Uterus (tissue), 4 donors: Measurements from ENCODE around the gene CYS1. TPM values are rescaled to one million over a fixed set of nuclear protein-coding genes. Genes with fewer than 3 reads are reported as not detected.
A peak's percentile ranks its signal among the peaks of the same experiment; 100 is the strongest.

Experiments used
- DNase-seq, 2 donors: peaks; one replicate each; pipeline ENCODE4 v3.0.0-alpha.2; 2019 to 2020
- H3K27ac ChIP-seq, 2 donors: fragments of 200-600 bp; sonication (generic); 1 replicate in 1 of 2; 2 replicates in 1 of 2; pipeline ENCODE4 v1.5.1; 2016 to 2018
- H3K27me3 ChIP-seq, 2 donors: fragments of 200-600 bp; sonication (generic); one replicate each; pipeline ENCODE4 v1.5.1; 2018 to 2019; ENCODE audit warnings: control low read depth in 1 of 2
- H3K36me3 ChIP-seq, 2 donors: fragments of 200-600 bp; sonication (generic); one replicate each; pipeline ENCODE4 v1.5.1; 2019; ENCODE audit warnings: control low read depth in 1 of 2
- H3K4me1 ChIP-seq, 2 donors: fragments of 200-600 bp; sonication (generic); one replicate each; pipeline ENCODE4 v1.5.1; 2018 to 2019; ENCODE audit warnings: control low read depth in 1 of 2
- H3K4me3 ChIP-seq, 2 donors: fragments of 200-600 bp; sonication (generic); 1 replicate in 1 of 2; 2 replicates in 1 of 2; pipeline ENCODE4 v1.5.1; 2018 to 2019; ENCODE audit warnings: mild to moderate bottlenecking in 1 of 2
- H3K9me3 ChIP-seq, 2 donors: fragments of 200-600 bp; sonication (generic); one replicate each; pipeline ENCODE4 v1.5.1; 2019; ENCODE audit warnings: control low read depth in 1 of 2
- POLR2A ChIP-seq, 2 donors: fragments of 450-650 bp; IDR thresholded peaks; one replicate each; pipeline ENCODE4 v1.6.1; 2016; ENCODE audit warnings: antibody characterized with exemption in 2 of 2, mild to moderate bottlenecking in 1 of 2, moderate library complexity in 1 of 2
- intact Hi-C: fragments of 100-400 bp; cut with DNase I; formaldehyde crosslinking; loops from one replicate; pipeline ENCODE4 v1.15.1; 2023; ENCODE audit warnings: low total_unique reads
- small RNA-seq: library from RNA; depleted of rRNA; stranded (forward); fragments of <200 nt; gene quantifications from one replicate; pipeline ENCODE3, GENCODE V24; 2016
- total RNA-seq, 4 donors: library from RNA; depleted of rRNA in 3 of 4; stranded (reverse); fragments of >200 nt in 3 of 4; gene quantifications; one replicate each; pipeline versions ENCODE4 v1.1.0 to v1.2.4, GENCODE V29; 2014 to 2023
- TF ChIP-seq, protein P1 (sequence below), 4 experiments: fragments of 200-600 bp in 2 of 4; fragments of 450-650 bp in 2 of 4; sonication (generic) in 2 of 4; IDR thresholded peaks; one replicate each; pipeline ENCODE4 v1.5.1; 2016 to 2019; ENCODE audit warnings: antibody characterized with exemption in 4 of 4, mild to moderate bottlenecking in 2 of 4, moderate library complexity in 1 of 4
- donor health status: DM: yes; HTN: yes; CAD: no.

Gene CYS1
- total RNA-seq, 4 donors from 2014 or later = 7.2 to 15.5 (median 11.2) TPM

DNA sequence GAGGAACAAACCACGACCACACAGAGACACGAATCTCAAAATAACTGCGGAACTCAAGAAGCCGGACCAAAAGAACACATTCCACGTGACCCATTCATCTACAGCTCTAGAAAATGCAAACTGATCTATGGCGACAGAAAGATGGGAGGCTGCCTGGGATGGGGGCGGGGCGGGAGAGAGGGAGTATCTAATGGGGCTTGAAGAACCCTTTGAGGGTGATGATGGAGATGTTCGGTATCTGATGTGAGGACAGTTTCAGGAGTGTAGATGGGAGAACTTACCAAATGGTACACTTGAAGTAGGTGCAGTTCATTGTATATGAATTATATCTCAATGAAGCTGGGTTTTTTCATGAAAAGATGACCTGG, 71.4 kb downstream of the CYS1 start:
- Histone ChIP-seq H3K27ac (peak overlapping the region; percentile 38 to 57), H3K27me3 (no peaks in the 10 kb centered on the region), H3K9me3 (no peaks in the 10 kb centered on the region), H3K4me3 (no peak overlapping the region), H3K36me3 (no peaks in the 10 kb centered on the region), H3K4me1 (peaks cover 0 to 8% of the 10 kb centered on the region in 2 donors)
- DNase-seq = no peak
- intact Hi-C loops = no loop called here
- TF ChIP-seq POLR2A (IDR thresholded peaks at IDR 0.05) = no peak
- TF ChIP-seq, protein P1, sequence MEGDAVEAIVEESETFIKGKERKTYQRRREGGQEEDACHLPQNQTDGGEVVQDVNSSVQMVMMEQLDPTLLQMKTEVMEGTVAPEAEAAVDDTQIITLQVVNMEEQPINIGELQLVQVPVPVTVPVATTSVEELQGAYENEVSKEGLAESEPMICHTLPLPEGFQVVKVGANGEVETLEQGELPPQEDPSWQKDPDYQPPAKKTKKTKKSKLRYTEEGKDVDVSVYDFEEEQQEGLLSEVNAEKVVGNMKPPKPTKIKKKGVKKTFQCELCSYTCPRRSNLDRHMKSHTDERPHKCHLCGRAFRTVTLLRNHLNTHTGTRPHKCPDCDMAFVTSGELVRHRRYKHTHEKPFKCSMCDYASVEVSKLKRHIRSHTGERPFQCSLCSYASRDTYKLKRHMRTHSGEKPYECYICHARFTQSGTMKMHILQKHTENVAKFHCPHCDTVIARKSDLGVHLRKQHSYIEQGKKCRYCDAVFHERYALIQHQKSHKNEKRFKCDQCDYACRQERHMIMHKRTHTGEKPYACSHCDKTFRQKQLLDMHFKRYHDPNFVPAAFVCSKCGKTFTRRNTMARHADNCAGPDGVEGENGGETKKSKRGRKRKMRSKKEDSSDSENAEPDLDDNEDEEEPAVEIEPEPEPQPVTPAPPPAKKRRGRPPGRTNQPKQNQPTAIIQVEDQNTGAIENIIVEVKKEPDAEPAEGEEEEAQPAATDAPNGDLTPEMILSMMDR (IDR thresholded peaks at IDR 0.05) = no peak

DNA sequence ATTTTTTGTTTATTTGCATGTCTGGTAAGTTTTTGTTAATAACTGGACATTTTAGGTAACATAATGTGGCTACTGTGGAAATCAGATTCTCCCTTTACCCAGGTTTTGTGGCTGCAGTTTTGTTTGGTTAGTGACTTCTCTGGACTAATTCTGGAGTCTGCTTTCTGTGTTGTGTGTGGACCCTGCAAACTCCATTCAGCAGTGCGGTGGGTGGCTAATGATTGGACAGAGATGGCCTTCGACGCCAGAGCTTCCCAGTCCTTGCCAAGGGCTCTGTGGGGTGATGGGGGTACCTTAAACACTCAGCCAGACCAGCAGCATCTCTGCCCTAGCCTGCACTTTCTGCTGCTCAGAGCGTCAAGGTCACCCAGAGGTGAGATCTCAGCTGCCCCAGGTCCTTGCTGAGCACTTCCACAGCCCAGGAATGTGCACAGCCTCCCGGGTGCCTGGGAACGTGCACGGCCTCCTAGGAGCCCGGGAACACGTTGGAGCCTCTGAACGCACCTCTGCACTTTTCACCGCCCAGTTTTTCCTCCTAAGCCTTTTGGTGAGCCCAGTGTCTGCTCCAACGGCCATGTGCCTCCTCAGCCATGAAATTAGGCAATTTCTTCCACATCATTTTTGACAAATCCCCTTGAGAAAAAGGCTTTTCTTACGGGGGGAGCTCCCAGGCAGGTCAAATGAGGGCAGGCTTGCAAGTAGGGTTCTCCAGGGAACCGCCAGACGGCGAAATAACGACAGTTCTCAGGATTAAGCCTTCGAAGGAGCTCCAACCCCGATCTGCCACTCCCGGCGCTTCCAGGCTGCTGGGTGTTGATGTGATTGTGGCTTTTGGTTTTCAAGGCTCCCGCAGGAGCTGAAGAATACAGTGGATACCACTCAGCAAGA, 72.0 kb downstream of the CYS1 start:
- intact Hi-C loops = no loop called here
- Histone ChIP-seq H3K27me3 (no peaks in the 10 kb centered on the region), H3K9me3 (no peaks in the 10 kb centered on the region), H3K27ac (peak overlapping the region; percentile 38 to 57), H3K4me3 (no peak overlapping the region), H3K4me1 (peaks cover 0 to 8% of the 10 kb centered on the region in 2 donors), H3K36me3 (no peaks in the 10 kb centered on the region)
- DNase-seq = no peak
- no peak for TF ChIP-seq POLR2A (IDR thresholded peaks at IDR 0.05)
- TF ChIP-seq, protein P1 (IDR thresholded peaks at IDR 0.05) = no peak

DNA sequence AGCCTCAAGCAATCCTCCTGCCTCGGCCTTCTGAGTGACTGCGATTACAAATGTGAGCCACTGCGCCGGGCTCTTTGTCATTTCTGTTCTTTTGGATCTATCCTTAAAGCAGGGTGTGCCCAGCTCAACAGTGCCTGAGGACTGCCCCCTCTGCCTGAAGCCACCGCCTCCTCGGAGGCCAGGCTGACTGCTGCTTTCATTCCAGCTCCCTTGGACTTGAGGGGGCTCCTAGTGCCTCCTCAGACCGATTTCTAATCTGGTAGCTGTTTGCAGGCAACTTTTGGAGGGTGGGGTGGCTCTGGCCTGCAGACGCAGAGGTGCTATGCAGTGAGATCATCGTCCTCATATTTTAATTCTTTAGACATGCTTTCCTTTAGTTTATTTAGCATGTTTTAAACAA, 72.8 kb downstream of the CYS1 start:
- H3K27ac ChIP-seq = no peak overlapping the region
- no peak for TF ChIP-seq POLR2A (IDR thresholded peaks at IDR 0.05)
- TF ChIP-seq, protein P1 (IDR thresholded peaks at IDR 0.05) = no peak
- intact Hi-C loops = no loop called here
- no peaks in the 10 kb centered on the region for H3K36me3 ChIP-seq
- no peaks in the 10 kb centered on the region for H3K27me3 ChIP-seq
- no peak overlapping the region for H3K4me3 ChIP-seq
- H3K4me1 ChIP-seq = peaks cover 0 to 8% of the 10 kb centered on the region in 2 donors
- H3K9me3 ChIP-seq = no peaks in the 10 kb centered on the region
- no peak for DNase-seq

Small RNA genes lying within 50 kb of the gene (small RNA-seq; reads per million reads assigned to genes)
- not detected for gene RF00568

Other genes starting within 250 kb of the CYS1 start
- 10 to 100 TPM in 2 of 4 donors, 1 to 10 TPM in 2; 5.1 to 53.6 (median 19.0) TPM for gene TAF1B, start 236.9 kb downstream of the CYS1 start, total RNA-seq
- gene GRHL1, start 128.7 kb downstream of the CYS1 start, total RNA-seq = 1 to 10 TPM in 2 of 4 donors, under 1 TPM in 2; 0.24 to 2.8 (median 1.4) TPM
- gene KLF11, start 36.9 kb downstream of the CYS1 start, total RNA-seq = 10 to 100 TPM; 23.4 to 49.9 (median 31.7) TPM
- 10 to 100 TPM in 1 of 4 donors, not detected in 3; 27.2 TPM for gene RRM2, start 42.3 kb upstream of the CYS1 start, total RNA-seq
- 100 to 1,000 TPM in 1 of 4 donors, 10 to 100 TPM in 3; 11.1 to 122 (median 48.9) TPM for gene HPCAL1, start 222.5 kb upstream of the CYS1 start, total RNA-seq